ENCODE results near the gene TBC1D25.
"Not testable (repeated sequence)": the region's sequence is repeated elsewhere in the genome, so short reads cannot be mapped to it uniquely, and the experiment has no call there.

The TBC1D25 gene

GRCh38 chrX:48522291-48522690 lies 17.2 kb upstream of the TBC1D25 start:
- H3K4me1 ChIP-seq (ENCODE audit: control insufficient read depth, insufficient read depth, low read length) = no peaks in the 10 kb centered on the region
- ChIA-PET POLR2A (interaction anchor here (0.6 to 2.7 kb wide), 7 partner anchors 9 to 553 kb away, joined by 3 to 16 read pairs (median 6); partner anchors contain the start of gene TBC1D25), CTCF (no interaction called here)
- H3K36me3 ChIP-seq (ENCODE audit: control insufficient read depth in 2 of 2, insufficient read depth in 1 of 2, low read length in 2 of 2) = peaks cover 21% of the 10 kb centered on the region in 2 experiments
- peak overlapping the region; percentile 58; the same call in 1 of the 2 replicates for H3K27ac ChIP-seq (ENCODE audit: extremely low read depth, low read depth, low read length)
- TF ChIP-seq ZNF433 (tag by site-specific recombination; IDR thresholded peaks at IDR 0.05; ENCODE audit: low read depth) (no peak), ZNF37A (tag by site-specific recombination; IDR thresholded peaks at IDR 0.05) (no peak), SCRT2 (tag by site-specific recombination; IDR thresholded peaks at IDR 0.05) (no peak), IKZF3 (tag by site-specific recombination; IDR thresholded peaks at IDR 0.05) (no peak), ZNF146 (tag by site-specific recombination; IDR thresholded peaks at IDR 0.05) (no peak), ZBTB10 (tag by site-specific recombination; IDR thresholded peaks at IDR 0.05) (no peak), ZBTB1 (tag by site-specific recombination; IDR thresholded peaks at IDR 0.05) (no peak), ZFP69B (tag by site-specific recombination; IDR thresholded peaks at IDR 0.05) (no peak), ZNF529 (tag by site-specific recombination; IDR thresholded peaks at IDR 0.05; ENCODE audit: insufficient replicate concordance) (no peak), SP2 (tag by site-specific recombination; IDR thresholded peaks at IDR 0.05) (no peak), ZNF366 (tag by site-specific recombination; conservative IDR thresholded peaks at IDR 0.05) (no peak), ZNF311 (tag by site-specific recombination; IDR thresholded peaks at IDR 0.05; ENCODE audit: borderline replicate concordance) (no peak), ZNF19 (tag by site-specific recombination; IDR thresholded peaks at IDR 0.05; ENCODE audit: low read depth) (no peak), ZNF626 (tag by site-specific recombination; IDR thresholded peaks at IDR 0.05) (no peak), ZNF266 (tag by site-specific recombination; IDR thresholded peaks at IDR 0.05; ENCODE audit: low read depth) (no peak)
- H3K9me3 ChIP-seq (ENCODE audit: control insufficient read depth, insufficient read depth, low read depth, low read length) = no peaks in the 10 kb centered on the region
- peak overlapping the region; percentile 59 for H3K4me3 ChIP-seq (ENCODE audit: low read depth, low read length)

- Histone ChIP-seq H3K27ac (ENCODE audit: extremely low read depth, low read depth, low read length) (no peak overlapping the region), H3K36me3 (ENCODE audit: control insufficient read depth in 2 of 2, insufficient read depth in 1 of 2, low read length in 2 of 2) (peaks cover 23 to 35% of the 10 kb centered on the region in 2 experiments), H3K9me3 (ENCODE audit: control insufficient read depth, insufficient read depth, low read depth, low read length) (no peaks in the 10 kb centered on the region), H3K4me3 (ENCODE audit: low read depth, low read length) (no peak overlapping the region), H3K4me1 (ENCODE audit: control insufficient read depth, insufficient read depth, low read length) (no peaks in the 10 kb centered on the region)
- POLR2A ChIA-PET = no interaction called here
- CTCF ChIA-PET = no interaction called here
- no peak for TF ChIP-seq ZNF140 (tag by site-specific recombination; IDR thresholded peaks at IDR 0.05)
Observed at GRCh38 chrX:48523682-48524081, 15.8 kb upstream of the TBC1D25 start.

- H3K9me3 ChIP-seq (ENCODE audit: control insufficient read depth, insufficient read depth, low read depth, low read length); H3K4me1 ChIP-seq (ENCODE audit: control insufficient read depth, insufficient read depth, low read length); H3K27ac ChIP-seq (ENCODE audit: extremely low read depth, low read depth, low read length); H3K4me3 ChIP-seq (ENCODE audit: low read depth, low read length); CTCF ChIA-PET: not testable (repeated sequence)
- POLR2A ChIA-PET = interaction anchor here (0.9 kb wide), 1 partner anchor 14 kb away, joined by 4 read pairs; the partner anchor contains the start of gene TBC1D25
- H3K36me3 ChIP-seq (ENCODE audit: control insufficient read depth in 2 of 2, insufficient read depth in 1 of 2, low read length in 2 of 2) = peaks cover 27 to 40% of the 10 kb centered on the region in 2 experiments
Observed at GRCh38 chrX:48525853-48526252, 13.7 kb upstream of the TBC1D25 start.

DNA sequence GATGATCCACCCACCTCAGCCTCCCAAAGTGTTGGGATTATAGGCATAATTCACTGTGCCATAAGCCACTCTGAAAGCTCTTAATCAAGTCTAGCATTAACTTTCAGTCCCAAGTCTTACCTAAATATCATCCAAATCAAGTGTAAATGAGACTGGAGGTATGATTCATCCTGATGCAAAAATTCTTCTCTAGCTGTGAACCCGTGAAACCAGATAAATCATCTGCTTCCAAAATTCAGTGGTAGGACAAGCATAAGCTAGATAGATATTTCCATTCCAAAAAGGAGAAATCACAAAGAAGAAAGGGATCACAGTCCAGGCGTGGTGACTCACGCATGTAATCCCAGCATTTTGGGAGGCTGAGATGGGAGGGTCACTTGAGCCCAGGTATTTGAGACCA lies 8.8 kb upstream of the TBC1D25 start:
- POLR2A ChIA-PET = interaction anchor here (2.0 kb wide), 1 partner anchor 9 kb away, joined by 8 read pairs; the partner anchor contains the start of gene EBP
- Histone ChIP-seq H3K27ac (ENCODE audit: extremely low read depth, low read depth, low read length) (no peak overlapping the region), H3K4me1 (ENCODE audit: control insufficient read depth, insufficient read depth, low read length) (no peaks in the 10 kb centered on the region), H3K4me3 (ENCODE audit: low read depth, low read length) (no peak overlapping the region), H3K36me3 (ENCODE audit: control insufficient read depth in 2 of 2, insufficient read depth in 1 of 2, low read length in 2 of 2) (peaks cover 13 to 30% of the 10 kb centered on the region in 2 experiments; a peak in 2 of 3 replicates), H3K9me3 (ENCODE audit: control insufficient read depth, insufficient read depth, low read depth, low read length) (no peaks in the 10 kb centered on the region)
- CTCF ChIA-PET = no interaction called here
- no peak for TF ChIP-seq FEZF1 (tag by site-specific recombination; IDR thresholded peaks at IDR 0.05)
